Mucosa of gallbladder (tissue), 1 donor: Measurements from ENCODE around the gene CHMP6. TPM values are rescaled to one million over a fixed set of nuclear protein-coding genes. Genes with fewer than 3 reads are reported as not detected.
A peak's percentile ranks its signal among the peaks of the same experiment; 100 is the strongest.
"Not testable (repeated sequence)": the region's sequence is repeated elsewhere in the genome, so short reads cannot be mapped to it uniquely, and the experiment has no call there.

ENCODE experiments used
- DNase-seq: peaks from one replicate; pipeline ENCODE4 v3.0.0-alpha.2; 2020; ENCODE audit warnings: low spot score
- total RNA-seq: library from RNA; stranded (reverse); gene quantifications from one replicate; pipeline ENCODE4 v1.2.1, GENCODE V29; 2021
- donor health status: DM: no; HTN: no; CAD: no.

CHMP6 gene
- total RNA-seq, 1 donor from 2014 or later: 31.5 TPM

DNA sequence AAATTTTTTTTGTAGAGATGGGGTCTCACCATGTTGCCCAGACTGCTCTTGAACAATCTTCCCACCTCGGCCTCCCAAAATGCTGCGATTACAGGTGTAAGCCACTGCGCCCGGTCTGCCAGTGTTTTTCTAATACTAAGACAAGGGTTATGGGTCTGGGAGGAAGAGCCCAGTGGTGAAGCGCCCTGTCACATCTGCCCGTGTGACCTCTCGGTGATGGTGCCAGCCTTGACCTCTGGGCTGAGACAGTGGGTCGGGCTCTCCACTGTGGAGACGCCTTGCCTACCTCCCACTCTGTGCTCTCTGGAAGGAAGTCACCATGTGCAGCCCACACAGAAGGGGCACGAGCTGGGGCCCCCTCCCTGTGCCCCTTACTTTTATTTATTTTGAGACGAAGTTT lies 38.2 kb downstream of the CHMP6 start:
- no peak for DNase-seq

DNA sequence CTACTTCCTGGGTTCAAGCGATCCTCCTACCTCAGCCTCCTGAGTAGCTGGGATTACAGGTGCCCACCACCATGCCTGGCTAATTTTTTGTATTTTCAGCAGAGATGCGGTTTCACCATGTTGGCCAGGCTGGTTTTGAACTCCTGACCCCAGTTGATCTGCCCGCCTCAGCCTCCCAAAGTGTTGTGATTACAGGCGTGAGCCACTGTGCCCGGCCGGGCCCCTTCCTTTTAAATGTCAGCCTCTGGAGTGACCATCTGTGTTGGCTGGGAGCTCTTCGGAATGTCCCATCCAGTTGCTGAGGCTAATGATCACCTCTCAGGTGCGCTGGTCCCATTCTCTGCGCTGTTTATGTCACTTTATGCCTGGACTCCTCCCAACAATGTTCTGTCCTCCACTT lies 38.7 kb downstream of the CHMP6 start:
- not testable (repeated sequence) for DNase-seq

DNA sequence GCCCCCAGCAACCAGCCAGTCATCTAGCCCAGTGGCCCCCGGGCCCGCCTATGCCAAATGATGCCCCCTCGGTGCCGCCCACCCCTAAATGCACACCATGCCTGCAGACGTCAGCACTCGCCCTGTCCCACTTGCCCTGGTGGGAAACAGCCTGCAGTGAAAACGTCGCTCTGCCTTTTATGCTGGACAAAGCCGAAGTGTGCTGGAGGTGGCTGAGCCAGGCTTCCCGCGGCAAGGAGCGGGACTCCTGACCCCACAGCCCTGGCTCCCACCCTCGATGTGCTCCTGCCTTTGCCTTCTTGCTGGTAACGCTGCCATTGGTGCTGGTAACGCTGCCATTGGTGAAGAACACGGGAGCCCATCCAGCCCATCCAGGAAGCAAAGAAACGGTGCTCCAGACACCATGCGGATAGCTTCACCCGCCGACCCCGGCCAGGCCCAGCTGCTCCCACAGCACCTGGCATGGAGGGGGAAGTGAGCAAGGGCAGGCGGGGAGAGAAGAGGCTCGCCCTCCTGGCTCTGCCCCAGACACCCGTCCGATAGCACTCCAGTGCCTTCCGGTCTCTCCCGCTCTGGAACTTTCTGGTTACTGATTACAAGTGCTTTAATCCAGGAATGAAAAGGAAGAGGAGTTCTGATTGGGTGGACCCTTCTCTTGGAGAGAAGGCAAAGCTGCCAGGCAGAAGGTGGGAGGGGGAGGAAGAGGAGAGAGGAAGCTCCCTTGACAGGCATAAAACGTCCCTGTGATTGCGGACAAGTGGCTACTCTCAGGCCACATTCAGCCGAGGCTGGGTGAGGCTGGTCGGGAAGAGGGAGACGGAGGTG lies 39.3 kb downstream of the CHMP6 start:
- DNase-seq: peak; percentile 78

DNA sequence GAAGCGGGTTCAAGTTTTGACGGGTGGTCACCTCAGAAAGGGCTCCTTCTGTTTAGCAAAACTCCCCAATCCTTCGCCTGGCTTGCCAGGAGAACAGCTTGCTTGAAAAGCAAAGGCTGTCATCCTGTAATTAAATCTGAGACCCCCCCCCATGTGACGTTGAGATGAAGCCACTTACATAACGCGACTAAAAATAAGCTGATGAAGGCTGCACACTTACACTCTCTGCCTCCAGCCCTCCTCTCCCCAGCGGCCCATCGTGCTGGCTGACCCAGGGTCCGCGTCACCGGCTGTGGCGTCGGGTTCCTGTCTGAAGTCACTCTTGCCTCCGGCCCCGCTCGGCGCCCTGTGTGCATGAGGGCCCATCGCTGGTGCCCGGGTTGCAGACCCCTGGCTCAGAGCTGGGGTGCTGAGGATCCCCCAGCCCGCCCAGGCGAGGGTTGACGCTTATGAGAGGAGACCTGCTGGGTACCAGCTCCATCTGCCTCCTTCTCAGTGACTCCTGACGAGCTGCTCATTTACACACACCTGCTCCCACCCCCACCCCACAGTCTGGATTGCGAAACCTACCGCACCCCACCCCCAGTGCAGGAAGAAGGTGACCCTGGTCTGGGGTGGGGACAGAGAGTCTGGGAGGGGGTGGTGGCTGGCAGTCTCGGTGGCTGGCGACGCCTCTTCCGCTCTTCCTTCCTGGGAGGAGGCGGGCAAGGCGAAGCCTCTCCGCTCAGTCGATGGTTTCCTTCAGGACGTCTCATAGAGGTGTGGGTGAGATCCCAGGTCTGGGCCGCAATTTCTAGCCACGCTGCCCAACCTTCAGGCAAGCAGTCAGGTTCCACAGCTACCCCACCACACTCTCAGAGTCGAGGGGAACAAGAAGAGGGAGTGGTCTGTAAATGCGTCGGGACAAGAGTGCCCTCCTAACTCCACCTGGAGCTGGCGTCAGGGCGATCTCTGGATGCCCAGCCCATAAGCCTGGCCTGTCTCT lies 40.2 kb downstream of the CHMP6 start:
- no peak for DNase-seq

DNA sequence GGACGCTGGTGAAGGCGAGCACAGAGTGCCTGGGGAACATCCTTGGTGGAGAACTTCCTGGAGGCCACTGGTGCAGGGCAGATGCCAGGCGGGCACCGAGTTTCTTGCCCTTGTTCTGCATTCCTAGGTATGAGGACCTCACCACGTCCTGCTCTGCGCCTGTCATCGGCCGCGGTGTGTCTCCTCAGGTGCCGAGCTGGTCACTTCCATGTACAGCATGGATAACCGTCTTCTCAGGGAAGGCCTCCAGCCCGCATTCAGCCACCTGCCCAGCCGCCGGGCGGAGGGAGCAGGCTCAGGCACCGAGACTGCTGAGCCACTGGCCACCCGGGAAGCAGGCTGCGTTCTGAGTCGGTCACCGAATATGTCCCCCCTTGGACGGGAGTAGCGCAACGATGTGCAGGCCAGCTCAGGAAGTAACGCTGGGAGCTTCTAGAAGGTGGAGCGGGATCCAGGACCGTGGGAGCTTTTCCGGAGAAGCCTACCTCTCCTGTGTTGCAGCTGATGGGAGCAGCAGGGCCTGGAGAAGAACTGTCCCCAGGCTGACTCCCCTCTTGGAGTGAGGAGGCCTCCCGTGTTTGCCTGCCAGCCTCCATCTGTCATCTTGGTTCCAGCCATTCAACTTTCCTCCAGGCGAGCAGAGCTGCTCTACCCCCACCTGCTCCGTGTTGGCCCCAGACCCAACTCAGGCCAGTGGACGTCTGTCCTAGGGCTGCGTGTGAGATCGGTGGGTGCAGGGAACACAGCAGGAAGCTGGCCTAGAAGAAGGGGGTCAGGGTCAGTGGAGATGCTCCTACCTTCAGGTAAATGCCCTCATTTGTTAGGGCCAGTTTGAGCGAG lies 41.2 kb downstream of the CHMP6 start:
- DNase-seq: no peak

DNA sequence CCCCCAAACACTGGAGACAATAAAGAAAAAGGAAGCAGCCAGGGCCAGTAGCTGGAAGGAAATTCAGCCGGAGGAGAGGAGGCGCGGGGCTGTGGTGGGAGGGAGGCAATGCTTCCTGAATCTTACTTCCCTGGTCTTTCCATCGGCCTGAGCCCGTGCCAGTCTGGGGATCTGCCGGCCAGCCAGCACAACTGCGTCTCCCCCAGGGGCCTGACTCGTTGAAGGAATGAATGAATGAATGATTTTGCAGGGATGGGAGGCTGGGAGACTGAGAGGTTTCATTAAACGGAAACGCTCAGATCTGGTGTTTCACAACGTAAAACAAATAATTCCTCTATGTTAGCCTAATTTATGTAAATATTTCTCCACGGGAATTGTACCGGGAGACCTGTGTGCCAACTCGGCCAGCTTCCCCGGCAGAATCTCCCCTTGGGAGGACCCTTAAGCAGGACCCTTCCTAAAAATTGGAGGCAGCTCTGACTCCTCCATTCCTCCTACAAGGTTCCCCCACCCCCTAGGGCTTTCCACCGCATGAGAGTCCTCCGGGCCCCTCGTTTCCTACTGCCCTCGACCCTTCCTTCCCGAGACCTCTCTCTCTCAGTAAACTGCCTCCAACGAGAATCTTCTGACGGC lies 42.0 kb downstream of the CHMP6 start:
- DNase-seq: no peak

DNA sequence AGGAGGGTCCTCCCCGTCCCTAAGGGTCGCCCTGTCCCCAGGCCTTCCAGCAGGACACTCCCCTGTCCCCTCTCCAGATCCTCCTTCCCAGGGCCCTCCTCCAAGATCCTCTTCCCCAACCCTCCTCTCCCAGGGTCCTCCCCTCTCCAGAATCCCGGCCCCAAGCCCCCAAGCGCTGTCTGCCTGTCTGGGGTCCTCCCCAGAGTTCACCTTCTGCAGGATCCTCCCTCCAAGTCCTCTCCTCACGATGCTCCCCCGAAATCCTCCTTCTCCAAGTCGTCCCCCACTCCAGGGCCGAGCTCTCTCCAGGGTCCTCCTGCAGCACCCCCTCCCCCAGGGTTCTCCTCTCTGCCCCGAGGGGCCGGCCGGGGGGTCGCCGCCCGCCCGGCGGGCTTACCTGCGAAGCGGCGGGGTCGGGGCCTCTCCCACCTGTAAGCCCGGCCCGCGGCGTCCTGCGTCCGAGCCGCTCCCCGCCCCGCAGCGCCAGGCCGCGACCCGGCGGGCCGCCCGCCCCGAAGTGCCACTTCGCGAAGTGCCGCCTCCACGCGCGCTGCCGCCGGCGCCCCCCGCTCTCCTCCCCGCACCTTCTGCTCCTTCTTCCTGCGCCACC lies 42.6 kb downstream of the CHMP6 start:
- no peak for DNase-seq

DNA sequence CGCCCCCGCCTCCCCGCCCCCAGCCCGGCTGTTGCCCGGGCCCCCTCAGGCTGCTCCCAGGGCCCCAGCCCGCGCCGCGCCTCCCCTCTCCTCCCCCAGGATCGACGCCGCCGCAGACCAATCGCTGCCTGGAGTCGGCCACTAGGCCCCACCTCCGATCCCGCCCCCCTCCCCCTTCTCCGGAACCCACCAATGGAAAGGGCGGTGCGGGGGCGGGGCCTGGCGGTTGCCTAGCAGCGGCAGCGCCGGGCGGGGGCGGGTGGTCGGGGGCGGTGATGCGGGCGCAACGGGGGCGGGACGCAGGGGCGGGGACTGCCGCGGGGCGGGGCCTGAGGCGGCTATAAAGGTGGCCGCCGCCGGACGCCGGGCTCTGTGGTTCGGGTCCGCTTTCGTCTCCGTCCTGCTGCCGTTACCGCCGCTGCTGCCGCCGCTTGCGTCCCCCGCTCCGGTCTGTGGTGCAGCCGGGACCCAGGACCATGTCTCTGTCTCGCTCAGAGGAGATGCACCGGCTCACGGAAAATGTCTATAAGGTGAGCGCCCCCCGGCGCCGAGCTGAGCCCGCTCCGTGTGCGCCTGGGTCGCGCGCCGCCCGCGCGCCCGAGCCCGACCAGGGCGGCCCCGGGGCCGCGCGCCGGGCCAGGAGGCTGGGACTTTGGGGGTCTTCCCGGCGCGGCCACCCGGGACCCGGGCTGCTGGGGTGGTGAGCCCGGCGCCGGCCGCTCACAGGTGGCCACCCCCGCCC lies 43.3 kb downstream of the CHMP6 start, which contains the start of gene BAIAP2:
Gene BAIAP2, plus strand, starts transcription at position 373 of the 742 bp plus-strand sequence. Its CDS starts 104 bp downstream, at position 477.
- DNase-seq: peak; percentile 96

DNA sequence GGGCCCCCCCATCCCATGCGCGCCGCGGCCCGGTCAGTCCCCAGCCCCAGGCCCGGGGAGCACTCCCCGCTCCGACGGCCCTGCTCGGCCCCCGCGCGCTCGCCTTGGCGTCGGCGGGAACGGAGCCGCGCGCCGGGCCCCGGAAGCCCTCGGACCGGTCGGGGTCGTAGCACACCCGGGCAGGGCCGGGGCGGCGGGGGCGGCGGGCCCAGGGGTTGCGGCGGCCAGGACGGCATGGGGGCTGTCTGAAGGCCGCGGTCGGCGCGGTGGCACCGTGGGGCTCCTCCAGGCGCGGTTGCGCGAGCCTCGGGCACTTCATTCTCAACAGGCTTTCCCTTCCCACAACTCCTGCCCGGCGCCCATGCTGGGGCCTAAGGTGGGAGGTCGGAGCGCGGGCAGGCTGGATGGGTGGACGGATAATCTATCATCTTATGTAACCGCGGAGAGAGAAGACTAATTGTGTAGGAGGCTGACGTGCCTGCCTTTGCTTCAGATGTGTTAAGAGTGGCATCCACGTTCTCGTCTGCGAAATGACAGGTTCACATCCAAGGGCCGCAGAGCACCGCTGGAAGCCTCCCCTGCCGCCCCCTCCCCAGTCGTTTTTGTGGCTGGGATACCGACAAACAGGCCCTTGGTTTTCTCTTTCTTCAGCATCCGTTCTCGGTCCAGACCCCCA lies 44.0 kb downstream of the CHMP6 start:
- no peak for DNase-seq

DNA sequence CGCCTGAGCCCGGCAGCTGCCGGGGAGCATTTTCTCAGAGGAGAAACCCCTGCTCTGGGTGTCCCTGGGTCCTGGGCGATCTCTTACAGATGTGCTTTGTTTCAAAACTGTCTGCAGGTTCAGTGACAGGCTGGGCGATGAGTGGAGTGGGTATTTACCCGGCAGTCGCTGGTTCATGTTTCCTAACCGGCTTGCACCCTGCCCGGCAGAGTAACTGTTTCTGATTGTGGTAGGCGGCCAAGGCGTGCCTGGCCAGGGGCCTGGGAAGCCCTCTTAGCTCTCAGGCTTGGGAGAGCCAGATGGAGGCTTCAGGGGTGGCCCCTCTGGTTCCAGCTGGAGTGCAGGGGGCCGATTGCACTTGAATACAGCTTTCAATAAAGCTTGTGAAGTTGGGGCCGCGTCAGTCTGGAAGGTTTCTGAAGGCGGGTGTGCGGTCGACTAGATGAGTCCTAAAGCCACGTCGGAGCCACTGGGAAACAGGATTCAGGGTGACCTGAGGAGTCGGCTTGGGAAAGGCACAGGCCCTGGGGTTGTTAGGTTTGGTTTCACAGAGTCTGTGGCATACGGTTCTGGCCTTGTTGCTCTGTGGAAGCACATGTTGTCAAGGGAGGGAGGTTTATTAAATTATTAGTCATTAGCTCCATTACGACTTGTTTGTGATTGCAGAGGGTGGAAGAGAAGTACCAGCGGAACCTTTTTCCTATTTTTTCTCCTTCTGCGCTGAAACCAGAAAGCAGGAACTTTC lies 44.7 kb downstream of the CHMP6 start:
- no peak for DNase-seq

DNA sequence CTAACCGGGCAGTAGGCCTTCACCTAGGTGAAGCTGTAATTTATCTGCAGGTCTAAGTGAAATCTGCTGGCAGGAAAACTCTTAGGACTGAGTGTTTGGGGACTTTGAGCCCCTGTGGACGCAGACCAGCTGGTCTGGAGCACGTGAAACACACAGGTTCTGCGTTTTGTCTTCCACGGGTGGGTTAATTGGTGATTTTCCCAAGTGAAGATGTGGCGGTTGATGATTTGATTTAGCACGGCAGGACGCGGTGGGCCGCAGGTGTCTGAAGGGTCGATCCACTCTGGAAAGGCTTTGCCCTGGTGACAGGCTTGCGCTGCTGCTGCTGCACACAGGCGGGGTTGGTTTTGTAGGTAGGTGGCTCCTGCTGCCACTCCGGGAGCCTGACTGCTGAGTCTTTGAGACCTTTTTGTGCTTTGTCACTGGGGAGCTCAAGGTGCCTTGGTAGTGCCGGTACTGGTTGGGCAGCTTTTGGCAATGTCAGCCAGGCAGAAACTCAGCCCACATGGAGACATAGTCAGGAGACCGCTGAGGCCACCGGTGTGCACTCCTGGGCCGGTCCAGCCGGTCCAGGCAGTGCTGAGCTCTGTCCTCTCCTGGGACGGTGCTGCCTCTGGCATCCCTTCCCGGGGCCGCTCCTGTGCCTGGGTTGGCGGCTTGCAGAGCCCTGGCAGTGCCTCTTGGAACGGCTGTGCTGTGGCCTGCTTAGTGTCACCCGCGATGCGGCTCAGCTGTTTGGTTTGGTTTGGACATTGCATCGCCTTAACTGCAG lies 45.6 kb downstream of the CHMP6 start:
- peak; percentile 80 for DNase-seq

DNA sequence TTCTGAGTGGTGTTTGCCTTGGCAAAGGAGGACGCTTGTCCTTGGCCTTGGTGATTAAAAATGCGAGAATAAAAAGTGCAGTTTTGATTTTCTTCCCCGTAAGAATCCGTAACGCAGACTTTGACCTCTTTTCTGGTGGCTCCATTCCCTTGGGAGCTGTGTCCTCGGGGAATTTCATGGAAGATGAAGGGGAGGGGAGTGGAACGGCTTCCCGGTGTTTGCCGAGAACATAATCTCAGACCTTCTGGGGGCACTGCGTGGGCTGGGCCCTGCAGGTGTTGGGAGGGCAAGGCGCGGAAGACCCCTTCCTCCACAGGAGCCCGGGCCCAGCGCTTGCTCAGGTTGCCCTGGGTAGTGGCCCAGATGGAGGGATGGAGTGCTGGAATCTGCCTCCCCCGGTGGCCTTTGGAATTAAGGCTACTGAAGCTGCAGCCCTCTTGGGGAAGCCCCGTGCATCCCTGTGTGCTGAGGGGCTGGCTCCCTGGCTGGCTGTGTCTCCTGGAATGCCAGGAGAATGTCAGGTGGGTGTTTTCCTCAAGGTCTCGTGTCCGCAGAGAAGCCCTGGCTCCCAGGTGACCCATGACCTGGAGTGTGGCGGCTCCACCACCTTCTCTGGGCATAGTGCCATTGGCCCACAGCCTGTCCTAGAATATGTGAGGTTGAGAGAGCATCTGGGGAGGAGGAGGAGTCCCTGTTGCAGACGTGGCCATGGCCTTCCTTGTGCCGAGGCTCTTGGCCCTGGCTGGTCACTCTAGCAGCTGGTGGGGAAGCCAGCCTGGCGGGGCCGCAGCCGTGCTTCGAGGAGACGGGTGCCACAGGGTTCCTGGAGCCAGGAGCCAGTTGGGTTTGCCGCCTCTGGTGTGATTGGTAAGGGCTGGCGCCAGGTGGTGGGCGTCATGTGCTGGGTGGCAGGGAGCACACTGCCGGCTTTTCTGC lies 46.4 kb downstream of the CHMP6 start:
- DNase-seq: no peak

DNA sequence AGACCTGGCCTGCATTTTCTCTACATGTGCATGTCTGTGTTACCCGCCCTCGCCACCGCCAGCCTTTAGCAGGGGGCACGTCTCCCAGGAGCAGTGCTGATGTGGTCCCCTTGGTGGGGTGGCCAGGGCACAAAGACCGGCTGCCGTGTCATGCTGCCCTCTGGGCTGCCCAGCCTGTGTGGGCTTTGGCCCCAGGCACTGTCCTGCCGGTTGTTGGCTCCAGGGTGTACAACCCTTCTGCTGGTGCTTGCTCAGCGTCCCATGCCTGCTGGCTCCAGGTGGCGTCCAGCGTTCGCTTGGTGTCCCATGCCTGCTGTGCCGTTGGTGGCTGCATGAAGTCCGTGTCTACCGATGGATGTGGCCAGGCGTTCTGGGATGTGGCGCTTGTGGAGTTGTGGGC lies 47.5 kb downstream of the CHMP6 start:
- no peak for DNase-seq

DNA sequence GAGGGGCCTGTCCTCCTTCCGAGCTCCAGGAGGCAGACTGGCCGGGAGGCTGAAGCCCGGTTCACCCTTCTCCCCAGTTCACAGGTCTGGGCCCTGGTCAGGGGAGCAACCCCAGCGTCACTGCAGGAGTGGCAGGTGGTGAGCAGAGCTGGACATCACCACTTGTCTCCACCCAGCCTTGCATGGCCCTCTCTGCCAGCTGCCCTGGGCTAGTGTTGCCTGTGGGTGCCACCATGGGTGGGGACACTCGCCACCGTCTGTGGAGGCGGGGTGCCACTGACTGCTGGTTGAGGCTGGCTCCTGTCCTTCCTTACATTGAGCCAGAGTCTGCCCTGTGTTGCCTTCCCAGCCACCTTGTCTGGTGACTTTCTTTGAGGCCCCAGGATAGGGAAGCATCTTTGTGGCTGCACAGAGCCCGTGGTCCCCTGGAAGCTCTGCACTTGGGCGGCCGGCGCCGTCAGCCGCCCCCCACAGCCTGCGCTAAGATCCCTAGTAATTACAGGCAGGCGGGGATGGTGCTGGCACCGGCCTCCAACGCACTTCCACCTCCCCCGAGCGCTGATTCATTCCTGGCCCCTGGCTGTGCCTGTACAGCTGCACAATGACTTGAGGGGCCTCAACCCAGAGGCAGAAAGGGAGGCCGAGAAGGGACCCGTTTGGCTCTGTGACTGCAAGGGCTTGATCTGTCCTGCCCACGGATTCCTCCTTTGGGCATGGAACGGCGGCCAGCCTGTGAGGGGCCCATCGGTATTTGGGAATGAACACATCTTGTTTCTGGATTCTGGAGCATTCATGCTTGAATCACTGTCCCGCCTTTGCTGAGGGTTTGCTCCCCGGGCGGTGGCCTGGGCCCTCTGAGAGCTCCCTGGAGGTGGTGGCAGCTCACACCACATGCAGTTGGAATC lies 48.5 kb downstream of the CHMP6 start:
- DNase-seq: no peak

DNA sequence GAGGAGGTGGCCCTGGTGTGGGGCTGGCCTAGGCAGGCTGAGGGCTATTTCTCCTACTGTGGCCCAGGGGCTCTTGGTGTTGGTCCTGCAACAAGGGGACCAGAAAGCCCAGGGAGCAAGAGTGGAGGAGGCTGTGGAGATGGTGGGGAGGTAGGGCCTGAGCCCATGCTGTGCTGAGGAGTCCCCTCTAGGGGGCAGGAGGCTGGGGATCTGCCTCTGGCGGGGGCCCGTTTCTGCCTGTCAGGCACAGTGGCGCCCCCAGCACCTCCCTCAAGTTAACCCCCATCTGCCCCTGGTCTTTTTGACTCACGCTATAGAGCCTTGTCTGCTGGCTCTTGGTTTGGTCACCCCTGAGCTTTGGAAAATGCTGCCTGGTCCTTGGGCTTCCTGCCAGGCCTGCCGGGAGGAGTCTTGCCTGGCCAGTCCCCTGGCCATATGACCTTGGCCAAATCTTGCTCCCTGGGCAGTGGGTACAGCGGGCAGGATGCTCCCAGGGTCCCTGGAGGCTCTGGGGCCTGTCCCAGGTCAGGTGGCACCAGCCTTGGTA lies 49.2 kb downstream of the CHMP6 start:
- DNase-seq: no peak
